Tibial nerve (tissue), 4 donors: ENCODE results near the gene LAMB4.

ENCODE experiments used
- EP300 ChIP-seq, 2 donors: sonication (generic); formaldehyde crosslinking; IDR thresholded peaks; one replicate each; pipeline ENCODE4 v1.6.1; 2017; ENCODE audit warnings: antibody characterized with exemption in 2 of 2, mild to moderate bottlenecking in 1 of 2
- TF ChIP-seq, protein P1 (sequence below), 5 experiments: fragments of 200-600 bp in 3 of 5; fragments of 450-650 bp in 2 of 5; sonication (generic) in 3 of 5; IDR thresholded peaks; one replicate each; pipeline ENCODE4 v1.5.1; 2016 to 2019; ENCODE audit warnings: antibody characterized with exemption in 5 of 5, mild to moderate bottlenecking in 3 of 5, moderate library complexity in 2 of 5

DNA sequence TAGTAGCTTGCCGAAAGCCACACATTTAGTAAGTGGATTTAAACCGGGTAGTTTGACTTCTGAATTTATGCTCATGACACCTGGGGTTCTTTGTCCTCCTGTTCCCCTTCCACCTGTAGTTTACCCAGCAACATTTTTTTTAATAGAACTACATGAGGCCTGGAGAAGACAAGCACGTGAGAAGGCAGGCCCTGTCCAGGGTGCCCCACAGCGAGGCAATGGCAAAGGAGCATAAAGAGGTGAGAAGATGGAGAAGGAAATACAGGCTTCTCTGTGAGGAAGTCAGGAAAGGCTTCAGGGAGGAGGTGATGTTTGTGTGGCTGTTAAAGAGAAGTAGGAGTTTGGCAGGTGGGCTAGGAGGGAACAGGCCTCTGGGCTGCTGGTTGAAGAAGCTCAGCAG is 76.9 kb downstream of the LAMB4 start:
- TF ChIP-seq, protein P1, sequence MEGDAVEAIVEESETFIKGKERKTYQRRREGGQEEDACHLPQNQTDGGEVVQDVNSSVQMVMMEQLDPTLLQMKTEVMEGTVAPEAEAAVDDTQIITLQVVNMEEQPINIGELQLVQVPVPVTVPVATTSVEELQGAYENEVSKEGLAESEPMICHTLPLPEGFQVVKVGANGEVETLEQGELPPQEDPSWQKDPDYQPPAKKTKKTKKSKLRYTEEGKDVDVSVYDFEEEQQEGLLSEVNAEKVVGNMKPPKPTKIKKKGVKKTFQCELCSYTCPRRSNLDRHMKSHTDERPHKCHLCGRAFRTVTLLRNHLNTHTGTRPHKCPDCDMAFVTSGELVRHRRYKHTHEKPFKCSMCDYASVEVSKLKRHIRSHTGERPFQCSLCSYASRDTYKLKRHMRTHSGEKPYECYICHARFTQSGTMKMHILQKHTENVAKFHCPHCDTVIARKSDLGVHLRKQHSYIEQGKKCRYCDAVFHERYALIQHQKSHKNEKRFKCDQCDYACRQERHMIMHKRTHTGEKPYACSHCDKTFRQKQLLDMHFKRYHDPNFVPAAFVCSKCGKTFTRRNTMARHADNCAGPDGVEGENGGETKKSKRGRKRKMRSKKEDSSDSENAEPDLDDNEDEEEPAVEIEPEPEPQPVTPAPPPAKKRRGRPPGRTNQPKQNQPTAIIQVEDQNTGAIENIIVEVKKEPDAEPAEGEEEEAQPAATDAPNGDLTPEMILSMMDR (IDR thresholded peaks at IDR 0.05), result no peak
- no peak for TF ChIP-seq EP300 (IDR thresholded peaks at IDR 0.05)
